ENCODE measurements around the gene ARNT2. TPM values are rescaled to one million over a fixed set of nuclear protein-coding genes. Genes with fewer than 3 reads are reported as not detected.

ARNT2 gene
- total and polyA plus RNA-seq, 10 of the 15 experiments (the other 5 are each of a cell fraction or from before 2014, with no cell fraction given): 0.07 to 0.49 (median 0.09) TPM; not detected in 6

- TF ChIP-seq CEBPZ (IDR thresholded peaks at IDR 0.05; ENCODE audit: low read depth, low read length): no peak
- no peak for TF ChIP-seq MTA2 (IDR thresholded peaks at IDR 0.05; ENCODE audit: low read depth)
- TF ChIP-seq SMAD1 (IDR thresholded peaks at IDR 0.05; ENCODE audit: low read depth, partially characterized antibody): no peak
- no peak for TF ChIP-seq NFXL1 (IDR thresholded peaks at IDR 0.05; ENCODE audit: borderline replicate concordance)
- no peak for TF ChIP-seq ZNF592 (IDR thresholded peaks at IDR 0.05)
- no peak for TF ChIP-seq TCF3 (IDR thresholded peaks at IDR 0.05; ENCODE audit: borderline replicate concordance, insufficient read depth, low read depth, low read length)
- no peak for TF ChIP-seq ATF3 (IDR thresholded peaks at IDR 0.05; ENCODE audit: borderline replicate concordance, extremely low read depth, low read depth, low read length)
- no peak for TF ChIP-seq MXI1 (IDR thresholded peaks at IDR 0.05; ENCODE audit: low read depth, low read length)
- TF ChIP-seq FOS (IDR thresholded peaks at IDR 0.05; ENCODE audit: borderline replicate concordance, extremely low read depth, insufficient read length): no peak
- TF ChIP-seq SIX5 (IDR thresholded peaks at IDR 0.05; ENCODE audit: low read depth, low read length, severe bottlenecking): no peak
- TF ChIP-seq EED (IDR thresholded peaks at IDR 0.05; ENCODE audit: low read depth): no peak
- TF ChIP-seq BHLHE40 (IDR thresholded peaks at IDR 0.05; ENCODE audit: borderline replicate concordance in 1 of 2, low read depth in 2 of 2, low read length in 1 of 2): no peak
These were observed 177.8 kb downstream of the ARNT2 start (continued) for GRCh38 chr15:80581976-80582375.

All from GM12878 (cell line).